Gastroesophageal sphincter (tissue), 3 donors: ENCODE results near the gene DDX54.

Experiments
- CTCF ChIP-seq, 4 experiments: fragments of 200-600 bp in 2 of 4; fragments of 450-650 bp in 2 of 4; sonication (generic) in 1 of 4; IDR thresholded peaks; one replicate each; pipeline ENCODE4 v1.5.1; 2017 to 2019; ENCODE audit warnings: antibody characterized with exemption in 4 of 4, mild to moderate bottlenecking in 2 of 4, moderate library complexity in 2 of 4
- EP300 ChIP-seq: sonication (generic); formaldehyde crosslinking; IDR thresholded peaks from one replicate; pipeline ENCODE4 v1.6.1; 2017; ENCODE audit warnings: antibody characterized with exemption, mild to moderate bottlenecking
- POLR2A ChIP-seq, 2 donors: fragments of 450-650 bp; IDR thresholded peaks; one replicate each; pipeline ENCODE4 v1.6.1; 2017; ENCODE audit warnings: antibody characterized with exemption in 2 of 2, mild to moderate bottlenecking in 2 of 2, moderate library complexity in 1 of 2
- POLR2AphosphoS5 ChIP-seq: sonication (generic); formaldehyde crosslinking; IDR thresholded peaks from one replicate; pipeline ENCODE4 v1.6.1; 2017; ENCODE audit warnings: antibody characterized with exemption

- TF ChIP-seq POLR2A (IDR thresholded peaks at IDR 0.05) (no peak), CTCF (IDR thresholded peaks at IDR 0.05) (no peak), EP300 (no peak), POLR2AphosphoS5 (no peak)
Observed at GRCh38 chr12:113198296-113198695, 13.0 kb upstream of the DDX54 start.
